B cell (primary cell): ENCODE results near the gene CHST8. TPM values are rescaled to one million over a fixed set of nuclear protein-coding genes. Genes with fewer than 3 reads are reported as not detected.

Experiments used
- ATAC-seq: fragments of 200-7000 bp; cut with Tn5 transposase; one replicate; pipeline ENCODE4 v1.10.0; 2021; ENCODE audit warnings: low read depth, mild to moderate bottlenecking, moderate number of reproducible peaks, moderate library complexity
- CTCF ChIA-PET: fragments of 350-600 bp; sonication (Branson Sonifier 250); formaldehyde crosslinking; loops from one replicate; lab custom pipeline; 2021; ENCODE audit warnings: antibody characterized with exemption, inconsistent platforms; lab: Charles Lee
- POLR2A ChIA-PET: fragments of 350-600 bp; sonication (Branson Sonifier 250); formaldehyde crosslinking; loops from one replicate; lab custom pipeline; 2021; ENCODE audit warnings: antibody characterized with exemption; lab: Charles Lee
- DNase-seq: peaks from one replicate; pipeline ENCODE4 v3.0.0; 2013
- H2AFZ ChIP-seq: 2 replicates; pipeline ENCODE4 v1.6.1; 2012; ENCODE audit warnings: mild to moderate bottlenecking, low read depth, low read length; ENCODE audit not compliant: insufficient read depth, poor library complexity, severe bottlenecking
- H3K27ac ChIP-seq, 2 donors: 1 replicate in 1 of 2; 2 replicates in 1 of 2; pipeline ENCODE4 v1.5.1; 2012 to 2013; ENCODE audit warnings: low read length in 2 of 2, mild to moderate bottlenecking in 2 of 2, moderate library complexity in 1 of 2
- H3K27me3 ChIP-seq, 4 experiments: fragments of 200-600 bp in 1 of 4; sonication (generic) in 1 of 4; replicated peaks in 1 of 4; 1 replicate in 2 of 4; 2 replicates in 2 of 4; pipeline versions ENCODE4 v1.6.1 to v1.7.0; 2013 to 2016; ENCODE audit warnings: low read length in 3 of 4, mild to moderate bottlenecking in 2 of 4, mixed read lengths in 1 of 4, moderate library complexity in 1 of 4; ENCODE audit not compliant: insufficient read depth in 4 of 4, control insufficient read depth in 3 of 4; ENCODE audit errors: control extremely low read depth in 1 of 4
- H3K36me3 ChIP-seq, 2 experiments: replicated peaks in 1 of 2; 1 replicate in 1 of 2; 2 replicates in 1 of 2; pipeline versions ENCODE4 v1.6.1 to v1.7.1; 2013; ENCODE audit warnings: low read length in 1 of 2; ENCODE audit not compliant: insufficient read depth in 2 of 2, control insufficient read depth in 1 of 2; ENCODE audit errors: control extremely low read depth in 1 of 2, extremely low read depth in 1 of 2
- H3K4me1 ChIP-seq, 2 donors: fragments of 200-600 bp in 1 of 2; sonication (generic) in 1 of 2; 1 replicate in 1 of 2; 2 replicates in 1 of 2; pipeline versions ENCODE4 v1.5.1 to v1.6.1; 2013 to 2017; ENCODE audit warnings: low read length in 2 of 2; ENCODE audit not compliant: control insufficient read depth in 2 of 2, insufficient read depth in 2 of 2
- H3K4me2 ChIP-seq: replicated peaks from 2 replicates; pipeline ENCODE3; 2012; ENCODE audit warnings: mild to moderate bottlenecking, low read depth, low read length; ENCODE audit not compliant: poor library complexity, severe bottlenecking
- H3K4me3 ChIP-seq, 5 experiments: fragments of 200-600 bp in 1 of 5; sonication (generic) in 1 of 5; 1 replicate in 3 of 5; 2 replicates in 2 of 5; pipeline versions ENCODE4 v1.5.1 to v1.7.0; 2011 to 2016; ENCODE audit warnings: low read length in 4 of 5, mild to moderate bottlenecking in 4 of 5, low read depth in 2 of 5, control low read depth in 1 of 5, moderate library complexity in 1 of 5; ENCODE audit not compliant: insufficient read depth in 1 of 5; ENCODE audit errors: control extremely low read depth in 1 of 5, extremely low read depth in 1 of 5
- H3K79me2 ChIP-seq: fragments of 200-600 bp; sonication (generic); one replicate; pipeline ENCODE4 v1.6.0; 2016; ENCODE audit warnings: low read length; ENCODE audit not compliant: control insufficient read depth, insufficient read depth
- H3K9ac ChIP-seq: fragments of 200-600 bp; sonication (generic); 2 replicates; pipeline ENCODE4 v1.6.1; 2017; ENCODE audit warnings: mild to moderate bottlenecking, low read length, moderate library complexity
- H3K9me3 ChIP-seq, 3 donors: one replicate each; pipeline versions ENCODE4 v1.6.1 to v1.7.1; 2013; ENCODE audit warnings: low read length in 2 of 3; ENCODE audit not compliant: control insufficient read depth in 2 of 3, insufficient read depth in 1 of 3; ENCODE audit errors: control extremely low read depth in 1 of 3
- H4K20me1 ChIP-seq: 2 replicates; pipeline ENCODE4 v1.6.0; 2012; ENCODE audit warnings: mild to moderate bottlenecking, low read length; ENCODE audit not compliant: insufficient read depth, control insufficient read depth, poor library complexity, severe bottlenecking
- H3K27ac Mint-ChIP-seq: one replicate; pipeline ENCODE4 v1.8.0; 2021; ENCODE audit warnings: mixed read lengths
- H3K27me3 Mint-ChIP-seq: one replicate; pipeline ENCODE4 v1.8.0; 2021; ENCODE audit warnings: mixed read lengths
- H3K4me1 Mint-ChIP-seq: one replicate; pipeline ENCODE4 v1.8.0; 2021; ENCODE audit warnings: mixed read lengths
- H3K4me3 Mint-ChIP-seq: one replicate; pipeline ENCODE4 v1.8.0; 2021; ENCODE audit warnings: mixed read lengths
- H3K9me3 Mint-ChIP-seq: one replicate; pipeline ENCODE4 v1.8.0; 2022; ENCODE audit warnings: mixed read lengths; ENCODE audit not compliant: insufficient read depth
- CTCF ChIP-seq: fragments of 200-600 bp; IDR thresholded peaks from one replicate; pipeline ENCODE4 v1.8.0; 2022; ENCODE audit warnings: antibody characterized with exemption, mild to moderate bottlenecking
- EZH2 ChIP-seq: IDR thresholded peaks from 2 replicates; pipeline ENCODE4 v1.6.1; 2012; ENCODE audit warnings: borderline replicate concordance, low read depth, mild to moderate bottlenecking, moderate library complexity, low read length; ENCODE audit not compliant: insufficient read depth, poor library complexity, severe bottlenecking
- WGBS: methylation state at CpG from one replicate; pipeline ENCODE4 v1.1.5; 2013; ENCODE audit warnings: missing lambda C conversion rate; ENCODE audit not compliant: insufficient coverage; 5-methylcytosine and 5-hydroxymethylcytosine counted together
- intact Hi-C: fragments of 100-400 bp; cut with micrococcal nuclease; formaldehyde crosslinking; loops from one replicate; pipeline ENCODE4 v1.10.0; 2022
- polyA plus RNA-seq: library from polyadenylated mRNA; depleted of rRNA; stranded (reverse); fragments of >200 nt; gene quantifications from 2 replicates; pipeline ENCODE4 v1.2.3, GENCODE V29; 2012
- total RNA-seq, 2 donors: library from RNA; stranded (reverse); fragments of 120-200 nt in 1 of 2; gene quantifications; 1 replicate in 1 of 2; 2 replicates in 1 of 2; pipeline versions ENCODE4 v1.2.3 to v1.2.4, GENCODE V29; 2013 to 2022

The CHST8 gene
- total and polyA plus RNA-seq, 2 donors (not counting 1 experiment from before 2014, with no cell fraction given), result not detected

DNA sequence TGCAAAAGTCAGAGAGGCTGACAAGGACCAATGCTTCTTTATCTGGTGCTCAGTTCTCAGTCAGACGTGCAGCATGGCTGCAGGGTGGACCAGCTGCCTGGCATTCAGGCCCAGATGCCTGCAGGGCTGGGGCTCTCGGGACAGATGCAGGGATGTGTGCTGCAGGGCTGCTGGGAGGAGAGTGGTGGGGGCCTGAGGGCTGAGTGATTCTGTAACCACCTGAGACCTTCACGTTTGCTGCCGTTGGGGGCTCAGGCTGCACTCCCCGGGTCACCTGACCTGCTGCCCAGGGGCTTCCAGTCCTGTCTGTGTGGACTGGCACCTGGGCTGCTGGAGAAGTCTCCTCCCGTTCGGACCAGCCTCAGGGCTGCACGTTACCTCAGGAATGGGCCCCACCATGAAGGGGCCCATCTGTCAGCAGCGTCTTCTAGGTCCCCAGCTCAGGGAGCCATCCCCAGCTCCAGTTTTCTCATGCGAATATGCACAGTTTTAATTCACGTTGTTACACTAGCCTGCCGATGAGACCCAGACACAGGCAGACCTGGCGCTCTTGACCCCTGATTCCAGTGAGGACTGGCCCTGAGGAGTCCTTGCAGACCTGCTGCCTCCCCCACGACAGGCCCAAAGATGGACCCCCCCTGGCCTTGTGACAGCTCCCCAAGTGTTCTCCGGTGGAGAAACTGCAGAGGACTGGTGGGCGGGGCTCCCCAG lies 191.8 kb downstream of the CHST8 start:
- H3K4me1 ChIP-seq, result peaks cover under 1 to 3% of the 10 kb centered on the region in 2 donors
- ATAC-seq, result no peak

More for the DNA sequence above, 191.8 kb downstream of the CHST8 start:
- Histone ChIP-seq H3K79me2 (no peaks in the 10 kb centered on the region), H2AFZ (no peak overlapping the region), H3K9ac (no peak overlapping the region), H3K36me3 (no peaks in the 10 kb centered on the region), H3K27ac (no peak overlapping the region), H4K20me1 (no peaks in the 10 kb centered on the region), H3K4me2 (no peak overlapping the region), H3K4me3 (no peak overlapping the region), H3K9me3 (no peaks in the 10 kb centered on the region), H3K27me3 (no peaks in the 10 kb centered on the region)
- Mint-ChIP-seq H3K4me1 (peaks cover 9% of the 10 kb centered on the region), H3K27ac (no peak overlapping the region), H3K4me3 (no peak overlapping the region), H3K9me3 (no peaks in the 10 kb centered on the region), H3K27me3 (no peaks in the 10 kb centered on the region)
- ChIA-PET POLR2A (no interaction called here), CTCF (no interaction called here)
- TF ChIP-seq CTCF (no peak), EZH2 (no peak)
- 90% methylated on average over 16 of the region's 16 CpGs for WGBS
- no peak for DNase-seq
- intact Hi-C loops, result no loop called here
